PC-9 (cell line): ENCODE results near the gene DPP4.

Experiments
- CTCF ChIP-seq: fragments of 200-600 bp; sonication (generic); conservative IDR thresholded peaks from 2 replicates; pipeline ENCODE4 v1.6.1; 2017; ENCODE audit warnings: mixed run types, antibody characterized with exemption, mild to moderate bottlenecking, moderate library complexity
- EZH2 ChIP-seq: fragments of 200-600 bp; sonication (generic); IDR thresholded peaks from 2 replicates; pipeline ENCODE4 v1.8.0; 2017; ENCODE audit warnings: antibody characterized with exemption, low read depth

- TF ChIP-seq CTCF (no peak), EZH2 (no peak)
Observed at GRCh38 chr2:161962160-161962559, 111.9 kb downstream of the DPP4 start.
